ENCODE results near the gene FAT1.

Gene FAT1

GRCh38 chr4:186651624-186652023 is 72.0 kb downstream of the FAT1 start:
- no peak for DNase-seq (ENCODE audit: low read depth, low spot score)

- DNase-seq (ENCODE audit: low read depth, low spot score) = no peak
Observed at GRCh38 chr4:186651181-186651603, 72.5 kb downstream of the FAT1 start.

- DNase-seq (ENCODE audit: low read depth, low spot score) = no peak
Observed at GRCh38 chr4:186650401-186651180, 73.1 kb downstream of the FAT1 start.

GRCh38 chr4:186647821-186648220 is 75.8 kb downstream of the FAT1 start:
- no peak for DNase-seq (ENCODE audit: low read depth, low spot score)

GRCh38 chr4:186644737-186645261 is 78.9 kb downstream of the FAT1 start:
- no peak for DNase-seq (ENCODE audit: low read depth, low spot score)

- DNase-seq (ENCODE audit: low read depth, low spot score) = no peak
Observed at GRCh38 chr4:186644311-186644638, 79.4 kb downstream of the FAT1 start.

- DNase-seq (ENCODE audit: low read depth, low spot score) = no peak
Observed at GRCh38 chr4:186643501-186644310, 80.0 kb downstream of the FAT1 start.

- DNase-seq (ENCODE audit: low read depth, low spot score) = no peak
Observed at GRCh38 chr4:186642998-186643397, 80.7 kb downstream of the FAT1 start.

- no peak for DNase-seq (ENCODE audit: low read depth, low spot score)
Observed at GRCh38 chr4:186642530-186642929, 81.1 kb downstream of the FAT1 start.

- DNase-seq (ENCODE audit: low read depth, low spot score) = no peak
Observed at GRCh38 chr4:186634591-186635128, 89.0 kb downstream of the FAT1 start.

- DNase-seq (ENCODE audit: low read depth, low spot score) = no peak
Observed at GRCh38 chr4:186633844-186634243, 89.8 kb downstream of the FAT1 start.

GRCh38 chr4:186630128-186630527 is 93.5 kb downstream of the FAT1 start:
- DNase-seq (ENCODE audit: low read depth, low spot score) = no peak

- DNase-seq (ENCODE audit: low read depth, low spot score) = no peak
Observed at GRCh38 chr4:186628058-186628711, 95.5 kb downstream of the FAT1 start.

- DNase-seq (ENCODE audit: low read depth, low spot score) = no peak
Observed at GRCh38 chr4:186627226-186627865, 96.3 kb downstream of the FAT1 start.

- DNase-seq (ENCODE audit: low read depth, low spot score) = no peak
Observed at GRCh38 chr4:186624951-186625350, 98.7 kb downstream of the FAT1 start.

- no peak for DNase-seq (ENCODE audit: low read depth, low spot score)
Observed at GRCh38 chr4:186623546-186623945, 100.1 kb downstream of the FAT1 start.

- no peak for DNase-seq (ENCODE audit: low read depth, low spot score)
Observed at GRCh38 chr4:186622788-186623464, 100.7 kb downstream of the FAT1 start.

- no peak for DNase-seq (ENCODE audit: low read depth, low spot score)
Observed at GRCh38 chr4:186621959-186622553, 101.6 kb downstream of the FAT1 start.

- DNase-seq (ENCODE audit: low read depth, low spot score) = no peak
Observed at GRCh38 chr4:186619088-186619487, 104.6 kb downstream of the FAT1 start.

GRCh38 chr4:186617921-186618320 is 105.7 kb downstream of the FAT1 start:
- DNase-seq (ENCODE audit: low read depth, low spot score) = no peak

- DNase-seq (ENCODE audit: low read depth, low spot score) = no peak
Observed at GRCh38 chr4:186607490-186607889, 116.2 kb downstream of the FAT1 start.
